HEK293 (cell line): ENCODE data around the gene COL3A1.

Experiments used
- CTCF ChIA-PET: fragments of 350-600 bp; formaldehyde crosslinking; extraction: SDS; loops from one replicate; lab custom pipeline; 2021; ENCODE audit warnings: antibody characterized with exemption; lab: Yijun Ruan, JAX
- POLR2A ChIA-PET: fragments of 300-600 bp; formaldehyde crosslinking; extraction: SDS; loops from one replicate; lab custom pipeline; 2020; ENCODE audit warnings: antibody characterized with exemption, inconsistent platforms; lab: Yijun Ruan, JAX
- H3K27ac ChIP-seq: fragments of 200-500 bp; sonication (Bioruptor generic); 2 replicates; pipeline ENCODE4 v1.5.1; 2014; ENCODE audit warnings: low read depth, low read length, control low read depth, inconsistent platforms; ENCODE audit errors: extremely low read depth
- H3K36me3 ChIP-seq, 2 experiments: fragments of 200-500 bp in 1 of 2; sonication (Bioruptor generic) in 1 of 2; 1 replicate in 1 of 2; 2 replicates in 1 of 2; pipeline ENCODE4 v1.5.1; 2014 to 2017; ENCODE audit warnings: inconsistent platforms in 2 of 2, low read length in 2 of 2; ENCODE audit not compliant: control insufficient read depth in 2 of 2, insufficient read depth in 1 of 2
- H3K4me1 ChIP-seq: fragments of 200-500 bp; sonication (Bioruptor generic); 2 replicates; pipeline ENCODE4 v1.5.1; 2014; ENCODE audit warnings: mild to moderate bottlenecking, low read length, inconsistent platforms; ENCODE audit not compliant: control insufficient read depth, insufficient read depth
- H3K4me3 ChIP-seq: 2 replicates; pipeline ENCODE4 v1.5.1; 2011; ENCODE audit warnings: low read depth, mild to moderate bottlenecking, control low read depth, low read length, moderate library complexity
- H3K9me3 ChIP-seq: fragments of 200-500 bp; sonication (Bioruptor generic); 2 replicates; pipeline ENCODE4 v1.5.1; 2014; ENCODE audit warnings: low read depth, low read length, inconsistent platforms; ENCODE audit not compliant: control insufficient read depth, insufficient read depth
- GLIS2 ChIP-seq: fragments of 450-650 bp; formaldehyde crosslinking; IDR thresholded peaks from 2 replicates; pipeline ENCODE4 v1.5.1; 2016; ENCODE audit warnings: missing biosample characterization, missing genetic modification characterization
- HOXC10 ChIP-seq: sonication (generic); formaldehyde crosslinking; IDR thresholded peaks from 2 replicates; pipeline ENCODE4 v1.8.1; 2023; ENCODE audit warnings: mild to moderate bottlenecking, missing genetic modification reagents
- RBAK ChIP-seq: fragments of 450-650 bp; formaldehyde crosslinking; IDR thresholded peaks from 2 replicates; pipeline ENCODE4 v1.5.1; 2016; ENCODE audit warnings: missing biosample characterization, missing genetic modification characterization
- ZBTB21 ChIP-seq: fragments of 450-650 bp; formaldehyde crosslinking; IDR thresholded peaks from 2 replicates; pipeline ENCODE4 v1.5.1; 2017; ENCODE audit warnings: missing biosample characterization, missing genetic modification characterization
- ZFP37 ChIP-seq: fragments of 450-650 bp; formaldehyde crosslinking; IDR thresholded peaks from 2 replicates; pipeline ENCODE4 v1.5.1; 2016; ENCODE audit warnings: missing biosample characterization, missing genetic modification characterization
- ZNF211 ChIP-seq: fragments of 450-650 bp; formaldehyde crosslinking; IDR thresholded peaks from 2 replicates; pipeline ENCODE4 v1.5.1; 2016; ENCODE audit warnings: low read depth, missing biosample characterization, missing genetic modification characterization
- ZNF23 ChIP-seq: fragments of 450-650 bp; formaldehyde crosslinking; IDR thresholded peaks from 2 replicates; pipeline ENCODE4 v1.5.1; 2016; ENCODE audit warnings: missing biosample characterization, missing genetic modification characterization, borderline replicate concordance
- ZNF274 ChIP-seq, 2 experiments: fragments of 200-500 bp in 1 of 2; fragments of 450-650 bp in 1 of 2; sonication (Bioruptor generic) in 1 of 2; formaldehyde crosslinking in 1 of 2; IDR thresholded peaks; 2 replicates each; pipeline versions ENCODE4 v1.5.1 to v1.6.1; 2014 to 2016; ENCODE audit warnings: borderline replicate concordance in 1 of 2, inconsistent platforms in 1 of 2, low read length in 1 of 2, missing biosample characterization in 1 of 2, missing genetic modification characterization in 1 of 2
- ZNF354C ChIP-seq: fragments of 450-650 bp; formaldehyde crosslinking; IDR thresholded peaks from 2 replicates; pipeline ENCODE4 v1.5.1; 2016; ENCODE audit warnings: missing biosample characterization, missing genetic modification characterization, low read depth, borderline replicate concordance
- ZNF394 ChIP-seq: fragments of 450-650 bp; formaldehyde crosslinking; IDR thresholded peaks from 2 replicates; pipeline ENCODE4 v1.5.1; 2016; ENCODE audit warnings: missing biosample characterization, missing genetic modification characterization, mild to moderate bottlenecking, moderate library complexity, borderline replicate concordance
- ZNF514 ChIP-seq: fragments of 450-650 bp; formaldehyde crosslinking; IDR thresholded peaks from 2 replicates; pipeline ENCODE4 v1.5.1; 2016; ENCODE audit warnings: missing biosample characterization, missing genetic modification characterization
- ZNF530 ChIP-seq: fragments of 450-650 bp; formaldehyde crosslinking; IDR thresholded peaks from 2 replicates; pipeline ENCODE4 v1.5.1; 2016; ENCODE audit warnings: low read depth, missing biosample characterization, missing genetic modification characterization
- ZNF549 ChIP-seq: fragments of 450-650 bp; IDR thresholded peaks from 2 replicates; pipeline ENCODE4 v1.5.1; 2018; ENCODE audit warnings: missing biosample characterization, missing genetic modification characterization, mild to moderate bottlenecking, inconsistent platforms, moderate library complexity
- ZNF621 ChIP-seq: fragments of 450-650 bp; formaldehyde crosslinking; IDR thresholded peaks from 2 replicates; pipeline ENCODE4 v1.5.1; 2017; ENCODE audit warnings: missing biosample characterization, missing genetic modification characterization
- ZNF658 ChIP-seq: fragments of 450-650 bp; formaldehyde crosslinking; IDR thresholded peaks from 2 replicates; pipeline ENCODE4; 2016; ENCODE audit warnings: missing biosample characterization, missing genetic modification characterization
- ZNF707 ChIP-seq: fragments of 450-650 bp; formaldehyde crosslinking; IDR thresholded peaks from 2 replicates; pipeline ENCODE4 v1.5.1; 2016; ENCODE audit warnings: missing biosample characterization, missing genetic modification characterization
- ZNF785 ChIP-seq: fragments of 450-650 bp; formaldehyde crosslinking; IDR thresholded peaks from 2 replicates; pipeline ENCODE4 v1.5.1; 2016; ENCODE audit warnings: missing biosample characterization, missing genetic modification characterization
- ZNF792 ChIP-seq: fragments of 450-650 bp; formaldehyde crosslinking; IDR thresholded peaks from 2 replicates; pipeline ENCODE4 v1.5.1; 2016; ENCODE audit warnings: missing biosample characterization, missing genetic modification characterization
- ZNF843 ChIP-seq: fragments of 450-650 bp; formaldehyde crosslinking; IDR thresholded peaks from 2 replicates; pipeline ENCODE4 v1.5.1; 2016; ENCODE audit warnings: missing biosample characterization, missing genetic modification characterization
- TF ChIP-seq, protein P1 (sequence below): fragments of 450-650 bp; formaldehyde crosslinking; IDR thresholded peaks from 2 replicates; pipeline ENCODE4 v1.5.1; 2016; ENCODE audit warnings: missing biosample characterization, missing genetic modification characterization
- TF ChIP-seq, protein P2 (sequence below): fragments of 450-650 bp; formaldehyde crosslinking; IDR thresholded peaks from 2 replicates; pipeline ENCODE4 v1.5.1; 2016; ENCODE audit warnings: missing biosample characterization, missing genetic modification characterization
- TF ChIP-seq, protein P3 (sequence below): IDR thresholded peaks from 2 replicates; pipeline ENCODE4 v1.6.1; 2011; ENCODE audit warnings: mild to moderate bottlenecking, low read depth, low read length, borderline replicate concordance

The COL3A1 gene

DNA sequence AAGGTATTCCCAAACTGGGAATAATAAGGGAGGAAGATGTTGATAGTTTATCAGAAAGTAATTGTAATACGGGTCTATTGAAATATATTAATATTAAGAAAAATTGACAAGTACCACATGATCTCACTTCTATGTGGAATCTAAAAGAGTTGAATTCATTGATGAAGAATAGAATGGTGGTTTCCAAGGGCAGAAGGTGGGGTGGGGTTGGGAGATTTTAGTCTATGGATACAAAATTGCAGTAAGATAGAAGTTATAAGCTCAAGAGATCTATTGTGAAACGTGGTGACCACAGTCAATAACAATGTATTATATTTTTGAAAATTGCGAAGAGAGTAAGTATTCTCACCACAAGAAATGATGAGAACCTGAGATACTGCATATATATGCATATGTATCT lies 38.9 kb downstream of the COL3A1 start (continued):
- TF ChIP-seq, protein P1, sequence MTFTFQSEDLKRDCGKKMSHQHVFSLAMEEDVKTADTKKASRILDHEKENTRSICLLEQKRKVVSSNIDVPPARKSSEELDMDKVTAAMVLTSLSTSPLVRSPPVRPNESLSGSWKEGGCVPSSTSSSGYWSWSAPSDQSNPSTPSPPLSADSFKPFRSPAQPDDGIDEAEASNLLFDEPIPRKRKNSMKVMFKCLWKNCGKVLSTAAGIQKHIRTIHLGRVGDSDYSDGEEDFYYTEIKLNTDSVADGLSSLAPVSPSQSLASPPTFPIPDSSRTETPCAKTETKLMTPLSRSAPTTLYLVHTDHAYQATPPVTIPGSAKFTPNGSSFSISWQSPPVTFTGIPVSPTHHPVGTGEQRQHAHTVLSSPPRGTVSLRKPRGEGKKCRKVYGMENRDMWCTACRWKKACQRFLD (tag by site-specific recombination), result no peak
- TF ChIP-seq HOXC10 (CRISPR knock-in tag), result no peak
- no peak for TF ChIP-seq ZNF23 (tag by site-specific recombination)
- TF ChIP-seq ZNF274 (IDR thresholded peaks at IDR 0.05; ENCODE audit: low read length), result no peak
- no peak for TF ChIP-seq ZNF274 (tag by site-specific recombination; IDR thresholded peaks at IDR 0.05; ENCODE audit: borderline replicate concordance)
- TF ChIP-seq, all 188 proteins: peak for 0

DNA sequence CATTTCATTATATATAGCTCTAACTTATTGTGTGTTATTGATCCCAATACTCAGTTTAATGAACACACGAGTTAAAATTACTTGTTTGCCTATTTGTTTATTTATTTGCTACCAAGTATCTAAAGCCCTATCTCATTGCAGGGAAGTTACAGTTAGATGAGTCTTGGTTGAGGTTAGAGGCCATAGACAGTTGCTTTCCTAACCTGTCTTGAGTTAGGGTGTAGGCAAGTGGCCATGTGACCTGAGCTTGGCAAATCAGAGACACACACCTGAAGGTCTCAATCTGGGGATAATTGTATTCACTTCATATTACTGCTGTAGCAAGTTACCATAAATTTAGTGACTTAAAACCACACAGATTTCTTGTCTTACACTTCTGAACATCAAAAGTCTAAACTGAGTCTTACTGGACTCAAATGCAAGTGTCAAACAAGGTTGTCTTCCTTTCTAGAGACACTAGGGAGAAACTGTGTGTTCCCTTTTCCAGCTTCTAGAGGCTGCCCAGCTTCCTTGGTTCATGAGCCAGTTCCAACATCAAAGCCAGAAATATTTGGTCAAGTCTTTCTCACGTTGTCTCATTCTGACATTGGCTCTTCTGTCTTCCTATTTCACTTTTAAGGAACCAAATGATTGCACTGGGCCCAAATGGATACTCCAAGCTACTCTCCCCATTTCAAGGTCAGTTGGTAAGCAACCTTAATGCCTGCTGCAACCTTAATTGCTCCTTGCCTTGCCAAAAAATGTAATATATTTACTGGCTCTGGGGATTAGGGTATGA lies 39.7 kb downstream of the COL3A1 start:
- ChIA-PET CTCF (interaction anchor here (0.6 kb wide), 2 partner anchors 10 to 19 kb away, joined by 3 read pairs; no protein-coding TSS in a partner anchor), POLR2A (no interaction called here)
- TF ChIP-seq RBAK (tag by site-specific recombination) (no peak), ZNF792 (no peak), ZNF549 (no peak), ZNF514 (tag by site-specific recombination) (no peak), ZNF707 (tag by site-specific recombination) (no peak), ZFP37 (tag by site-specific recombination) (no peak), ZNF785 (tag by site-specific recombination) (no peak), ZNF354C (tag by site-specific recombination) (no peak), ZBTB21 (tag by site-specific recombination) (no peak), ZNF843 (tag by site-specific recombination) (no peak), GLIS2 (tag by site-specific recombination) (no peak), ZNF394 (tag by site-specific recombination) (no peak), ZNF621 (tag by site-specific recombination) (no peak), ZNF211 (tag by site-specific recombination) (no peak), ZNF658 (tag by site-specific recombination) (no peak), ZNF530 (tag by site-specific recombination) (no peak)
- TF ChIP-seq, protein P2, sequence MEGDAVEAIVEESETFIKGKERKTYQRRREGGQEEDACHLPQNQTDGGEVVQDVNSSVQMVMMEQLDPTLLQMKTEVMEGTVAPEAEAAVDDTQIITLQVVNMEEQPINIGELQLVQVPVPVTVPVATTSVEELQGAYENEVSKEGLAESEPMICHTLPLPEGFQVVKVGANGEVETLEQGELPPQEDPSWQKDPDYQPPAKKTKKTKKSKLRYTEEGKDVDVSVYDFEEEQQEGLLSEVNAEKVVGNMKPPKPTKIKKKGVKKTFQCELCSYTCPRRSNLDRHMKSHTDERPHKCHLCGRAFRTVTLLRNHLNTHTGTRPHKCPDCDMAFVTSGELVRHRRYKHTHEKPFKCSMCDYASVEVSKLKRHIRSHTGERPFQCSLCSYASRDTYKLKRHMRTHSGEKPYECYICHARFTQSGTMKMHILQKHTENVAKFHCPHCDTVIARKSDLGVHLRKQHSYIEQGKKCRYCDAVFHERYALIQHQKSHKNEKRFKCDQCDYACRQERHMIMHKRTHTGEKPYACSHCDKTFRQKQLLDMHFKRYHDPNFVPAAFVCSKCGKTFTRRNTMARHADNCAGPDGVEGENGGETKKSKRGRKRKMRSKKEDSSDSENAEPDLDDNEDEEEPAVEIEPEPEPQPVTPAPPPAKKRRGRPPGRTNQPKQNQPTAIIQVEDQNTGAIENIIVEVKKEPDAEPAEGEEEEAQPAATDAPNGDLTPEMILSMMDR, result no peak
- TF ChIP-seq, protein P3, sequence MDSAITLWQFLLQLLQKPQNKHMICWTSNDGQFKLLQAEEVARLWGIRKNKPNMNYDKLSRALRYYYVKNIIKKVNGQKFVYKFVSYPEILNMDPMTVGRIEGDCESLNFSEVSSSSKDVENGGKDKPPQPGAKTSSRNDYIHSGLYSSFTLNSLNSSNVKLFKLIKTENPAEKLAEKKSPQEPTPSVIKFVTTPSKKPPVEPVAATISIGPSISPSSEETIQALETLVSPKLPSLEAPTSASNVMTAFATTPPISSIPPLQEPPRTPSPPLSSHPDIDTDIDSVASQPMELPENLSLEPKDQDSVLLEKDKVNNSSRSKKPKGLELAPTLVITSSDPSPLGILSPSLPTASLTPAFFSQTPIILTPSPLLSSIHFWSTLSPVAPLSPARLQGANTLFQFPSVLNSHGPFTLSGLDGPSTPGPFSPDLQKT, result no peak
- H3K4me1 ChIP-seq, result no peaks in the 10 kb centered on the region
- no peak overlapping the region for H3K27ac ChIP-seq
- H3K9me3 ChIP-seq, result no peaks in the 10 kb centered on the region
- no peaks in the 10 kb centered on the region for H3K36me3 ChIP-seq
- H3K4me3 ChIP-seq, result no peak overlapping the region
